ENCODE measurements around the gene POU2F1.

POU2F1 gene

DNA sequence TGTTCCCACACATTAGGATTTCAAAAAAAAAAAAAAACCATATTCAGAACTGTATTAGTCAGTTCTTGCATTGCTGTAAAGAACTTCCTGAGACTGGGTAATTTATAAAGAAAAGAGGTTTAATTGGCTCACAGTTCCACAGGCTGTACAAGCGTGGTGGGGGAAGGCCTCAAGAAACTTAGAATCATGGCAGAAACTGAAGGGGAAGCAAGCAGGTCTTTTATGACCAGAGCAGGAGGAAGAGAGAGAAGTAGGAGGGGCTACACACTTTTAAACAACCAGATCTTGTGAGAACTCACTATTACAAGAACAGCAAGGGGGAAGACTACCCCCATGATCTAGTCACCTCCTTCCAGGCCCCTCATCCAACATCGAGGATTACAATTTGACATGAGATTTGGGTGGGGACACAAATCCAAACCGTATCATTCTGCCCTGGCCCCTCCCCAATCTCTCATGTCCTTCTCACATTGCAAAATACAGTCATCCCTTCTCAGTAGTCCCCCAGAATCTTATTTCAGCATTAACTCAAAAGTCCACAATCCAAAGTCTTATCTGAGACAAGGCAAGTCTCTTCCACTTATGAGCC lies 51.8 kb downstream of the POU2F1 start:
- DNase-seq (ENCODE audit: low read depth) = no peak

DNA sequence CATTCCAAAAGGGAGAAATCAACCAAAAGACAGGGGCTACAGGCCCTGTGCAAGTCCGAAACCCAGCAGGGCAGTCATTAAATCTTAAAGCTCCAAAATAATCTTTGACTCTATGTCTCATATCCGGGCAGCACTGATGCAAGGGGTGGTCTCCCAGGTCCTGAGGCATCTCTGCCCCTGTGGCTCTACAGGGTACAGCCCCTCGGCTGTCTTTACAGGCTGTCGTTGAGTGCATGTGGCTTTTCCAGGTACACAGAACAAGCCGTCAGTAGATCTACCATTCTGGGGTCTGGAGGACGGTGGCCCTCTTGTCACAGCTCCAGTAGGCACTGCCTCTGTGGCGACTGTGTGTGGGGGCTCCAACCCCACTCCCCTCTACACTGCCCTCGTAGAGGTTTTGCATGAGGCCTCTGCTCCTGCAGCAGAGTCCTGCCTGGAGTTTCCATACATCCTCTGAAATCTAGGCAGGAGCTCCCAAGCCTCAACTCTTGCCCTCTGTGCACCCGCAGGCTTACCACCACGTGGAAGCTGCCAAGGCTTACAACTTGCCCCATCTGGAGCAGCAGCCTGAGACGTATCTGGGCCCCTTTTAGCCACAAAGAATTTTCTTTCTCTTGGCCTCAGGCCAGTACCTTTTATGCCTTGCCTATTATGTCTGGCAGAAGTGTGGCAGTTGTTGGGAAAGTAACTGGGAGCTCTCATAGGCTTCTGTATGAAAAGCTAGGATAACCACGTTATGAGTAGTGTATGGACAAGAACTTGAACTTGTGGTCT lies 52.5 kb downstream of the POU2F1 start:
- DNase-seq (ENCODE audit: low read depth) = no peak

DNA sequence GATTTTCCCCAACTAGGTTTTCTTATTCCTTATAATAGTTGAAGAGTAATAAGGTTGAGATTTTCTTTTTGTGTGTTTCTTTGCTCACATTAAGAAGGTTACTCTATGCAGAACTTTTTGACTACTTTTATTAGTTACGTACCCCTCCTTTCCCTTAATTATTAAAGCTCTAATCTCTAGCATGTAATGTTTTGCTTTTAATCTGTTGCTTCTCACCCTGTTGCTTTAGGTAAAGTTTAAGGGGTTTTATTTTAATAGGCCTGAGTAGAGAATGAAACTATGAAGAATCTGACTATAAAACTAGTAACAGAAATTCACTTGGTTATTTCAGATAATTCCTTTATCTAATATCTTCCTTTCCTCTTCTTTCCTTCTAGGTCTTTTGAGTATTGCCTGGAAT lies 53.4 kb downstream of the POU2F1 start:
- DNase-seq (ENCODE audit: low read depth) = no peak

DNA sequence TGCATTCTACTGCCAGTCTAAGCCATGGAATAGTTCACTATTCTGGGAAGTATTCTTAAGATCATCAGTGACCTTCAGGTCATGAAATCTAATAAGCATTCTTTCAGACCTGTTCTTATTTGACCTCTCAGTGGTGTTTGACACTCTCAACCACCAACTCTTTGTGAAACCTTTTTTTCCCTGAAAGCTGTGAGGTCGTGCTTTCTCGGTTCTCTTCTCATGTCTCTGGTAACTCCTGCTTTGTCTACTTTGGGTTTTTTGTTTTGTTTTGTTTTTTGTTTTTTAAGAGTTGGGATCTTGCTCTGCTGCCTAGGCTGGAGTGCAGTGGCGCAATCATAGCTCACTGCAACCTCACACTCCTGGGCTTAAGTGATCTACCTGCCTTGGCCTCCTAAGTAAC lies 56.3 kb downstream of the POU2F1 start:
- DNase-seq (ENCODE audit: low read depth) = no peak

DNA sequence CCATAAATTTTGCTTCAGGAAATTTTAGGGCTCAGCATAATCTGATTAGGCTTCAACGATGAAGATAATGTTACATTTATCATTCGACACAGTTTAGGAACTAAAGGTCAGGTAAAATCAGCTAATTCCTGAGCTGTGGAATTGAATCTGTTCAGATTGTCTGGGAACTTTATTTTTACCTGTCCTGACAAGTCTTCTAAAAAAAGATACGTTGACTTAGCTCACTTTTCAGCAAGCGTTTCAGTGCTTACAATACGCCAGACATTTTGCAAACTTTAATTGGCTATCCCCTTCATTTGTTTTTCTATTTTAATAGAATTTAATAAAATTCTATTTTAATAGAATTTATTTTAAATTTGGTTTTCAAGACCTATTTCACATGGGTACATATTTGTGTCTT lies 57.8 kb downstream of the POU2F1 start:
- no peak for DNase-seq (ENCODE audit: low read depth)

DNA sequence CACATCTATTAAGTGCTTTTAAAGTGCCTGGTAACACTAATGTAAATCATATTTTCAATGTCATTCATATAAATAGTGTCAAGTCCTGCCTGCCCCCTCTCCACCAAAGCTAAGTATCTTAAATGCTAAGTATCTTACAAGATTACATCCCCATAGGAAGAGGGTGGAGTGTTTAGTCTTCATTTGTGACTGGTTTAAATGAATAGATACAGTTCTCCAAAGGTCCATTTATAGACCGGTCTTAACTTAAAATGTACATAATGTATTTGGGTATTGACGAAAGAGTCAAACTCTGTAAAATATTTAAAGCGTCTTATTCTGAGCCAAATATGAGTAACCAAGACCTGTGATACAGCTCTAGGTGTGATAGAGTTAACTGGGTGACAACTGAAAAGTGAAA lies 60.2 kb downstream of the POU2F1 start:
- no peak for DNase-seq (ENCODE audit: low read depth)

DNA sequence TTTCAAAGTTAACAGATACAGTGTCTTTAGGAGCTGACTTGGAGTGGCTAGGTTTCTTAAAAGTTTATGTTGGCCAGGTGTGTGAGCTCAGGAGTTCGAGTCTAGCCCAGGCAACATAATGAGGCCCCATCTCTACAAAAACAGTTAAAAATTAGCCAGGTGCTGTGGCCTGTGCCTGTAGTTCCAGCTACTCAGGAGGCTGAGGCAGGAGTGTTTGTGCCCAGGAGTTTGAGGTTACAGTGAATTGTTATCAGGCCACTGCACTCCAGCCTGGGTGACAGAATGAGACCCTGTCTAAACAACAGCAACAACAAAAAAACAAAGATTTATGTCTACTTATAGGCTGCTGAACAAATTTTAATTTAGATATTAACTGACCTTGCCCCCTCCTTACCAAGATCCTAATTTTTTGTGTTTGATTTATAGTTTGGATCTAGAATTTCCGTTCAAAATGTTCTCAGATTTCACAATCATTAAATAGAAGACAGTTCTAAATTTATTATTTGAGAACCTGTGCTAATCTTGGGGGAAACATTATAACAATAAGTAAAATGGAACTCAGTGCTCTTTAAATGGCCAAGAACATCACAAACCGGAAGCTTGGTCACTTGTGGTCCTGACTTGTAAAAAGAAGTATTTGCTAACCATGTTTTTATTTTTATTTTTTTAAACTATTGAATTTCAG lies 67.8 kb downstream of the POU2F1 start:
- no peak for DNase-seq (ENCODE audit: low read depth)

DNA sequence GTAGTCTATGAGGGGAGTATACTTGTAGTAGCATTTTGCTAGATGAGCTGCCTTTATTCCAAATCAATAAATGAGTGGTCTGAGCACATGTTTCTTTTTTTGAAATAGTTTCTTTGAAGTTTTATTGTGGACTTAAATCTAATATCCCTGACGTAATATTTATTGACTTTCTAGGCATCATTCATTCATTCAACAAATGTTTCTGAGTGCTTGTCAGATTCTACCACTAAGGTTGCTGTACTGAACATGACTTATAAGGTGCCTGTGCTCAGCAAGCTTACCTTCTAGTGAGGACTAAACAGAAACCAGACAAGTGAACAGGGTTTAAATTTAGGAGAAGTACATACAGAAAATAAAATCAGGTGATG lies 68.4 kb downstream of the POU2F1 start:
- DNase-seq (ENCODE audit: low read depth) = no peak

DNA sequence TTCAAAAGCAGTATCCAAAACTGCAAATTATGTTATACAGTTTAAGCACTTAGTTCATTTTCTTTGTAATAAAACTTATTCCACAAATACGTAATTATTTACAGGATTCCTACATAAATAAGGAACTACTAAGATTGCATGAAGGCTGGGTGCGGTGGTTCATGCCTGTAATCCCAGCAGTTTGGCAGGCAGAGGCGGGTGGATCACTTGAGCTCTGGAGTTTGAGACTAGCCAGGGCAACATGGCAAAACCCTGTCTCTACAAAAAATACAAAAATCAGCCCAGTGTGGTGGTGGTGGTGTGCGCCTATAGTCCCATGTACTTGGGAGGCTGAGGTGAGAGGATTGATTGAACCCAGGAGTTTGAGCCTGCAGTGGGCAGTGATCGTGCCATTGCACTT lies 69.3 kb downstream of the POU2F1 start:
- no peak for DNase-seq (ENCODE audit: low read depth)

DNA sequence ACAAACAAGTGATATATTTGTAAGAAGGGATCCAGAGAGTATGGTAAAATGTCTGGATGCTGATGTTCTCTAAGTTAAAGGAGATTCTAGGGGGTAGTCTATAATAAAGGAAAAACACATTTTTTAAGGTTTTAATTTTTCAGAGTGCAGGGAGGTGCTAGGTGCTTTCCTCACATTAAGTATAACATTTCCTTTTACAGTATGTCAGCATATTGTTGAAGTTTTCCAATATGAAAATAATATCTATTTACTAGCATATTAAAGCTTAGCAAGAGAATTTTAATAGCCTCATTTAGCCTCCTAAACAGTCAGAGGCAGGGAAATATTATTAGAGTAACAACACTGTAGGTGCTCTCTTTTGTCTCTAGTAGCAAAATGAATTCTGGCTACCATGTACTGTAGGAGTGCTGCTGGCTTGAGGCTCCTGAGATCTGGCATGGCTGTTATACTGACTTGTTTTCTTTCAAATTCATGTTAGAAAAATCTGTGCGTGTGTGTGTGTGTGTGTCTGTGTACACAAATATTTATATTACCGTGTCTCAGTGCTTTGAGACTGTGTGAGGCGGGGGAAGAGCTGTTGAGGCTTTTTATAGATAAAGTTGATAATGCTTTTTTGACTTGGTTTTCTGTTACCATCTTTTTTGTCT lies 71.0 kb downstream of the POU2F1 start:
- DNase-seq (ENCODE audit: low read depth) = no peak

DNA sequence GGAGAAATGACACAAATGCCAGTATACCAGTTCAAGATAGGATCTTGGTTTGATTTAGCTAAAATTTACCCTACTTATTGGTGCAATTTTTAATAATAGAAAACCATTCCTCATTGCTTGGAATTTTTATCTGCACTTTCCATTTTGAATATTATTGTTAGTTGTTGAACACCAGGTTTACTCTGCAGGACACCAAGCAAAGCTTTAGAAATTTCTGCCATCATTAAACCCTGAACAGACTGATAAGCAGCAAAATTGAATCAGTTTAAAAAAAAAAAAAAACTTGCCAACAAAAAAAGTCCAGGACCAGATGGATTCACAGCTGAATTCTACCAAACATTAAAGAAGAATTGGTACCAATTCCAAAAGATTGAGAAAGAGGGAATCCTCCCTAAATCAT lies 71.5 kb downstream of the POU2F1 start:
- DNase-seq (ENCODE audit: low read depth) = no peak

DNA sequence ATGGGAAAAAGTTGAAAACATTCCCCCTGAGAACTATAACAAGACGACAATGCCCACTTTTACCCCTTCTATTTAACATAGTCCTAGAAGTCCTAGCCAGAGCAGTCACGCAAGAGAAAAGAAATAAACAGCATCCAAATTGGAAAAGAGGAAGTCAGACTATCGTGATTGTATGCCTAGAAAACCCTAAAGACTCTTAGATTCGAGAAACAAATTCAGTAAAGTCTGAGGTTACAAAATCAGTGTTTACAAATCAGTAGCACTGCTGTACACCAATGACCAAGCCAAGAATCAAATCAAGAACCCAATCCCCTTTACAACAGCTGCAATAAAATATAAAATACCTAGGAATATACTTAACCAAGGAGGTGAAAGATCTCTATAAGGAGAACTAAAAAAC lies 72.4 kb downstream of the POU2F1 start:
- no peak for DNase-seq (ENCODE audit: low read depth)

DNA sequence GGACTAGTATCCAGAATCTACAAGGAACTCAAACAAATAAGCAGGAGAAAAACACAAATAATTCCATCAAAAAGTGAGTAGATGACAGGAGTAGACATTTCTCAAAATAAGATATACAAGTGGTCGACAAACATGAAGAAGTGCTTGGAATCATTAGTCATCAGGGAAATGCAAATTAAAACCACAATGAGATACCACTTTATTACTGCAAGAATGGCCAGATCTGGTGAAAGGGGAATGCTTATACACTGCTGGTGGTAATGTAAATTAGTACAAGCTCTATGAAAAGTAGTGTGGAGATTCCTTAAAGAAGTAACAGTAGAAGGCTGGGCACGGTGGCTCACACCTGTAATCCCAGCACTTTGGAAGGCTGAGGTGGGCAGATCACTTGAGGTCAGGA lies 73.8 kb downstream of the POU2F1 start:
- no peak for DNase-seq (ENCODE audit: low read depth)

DNA sequence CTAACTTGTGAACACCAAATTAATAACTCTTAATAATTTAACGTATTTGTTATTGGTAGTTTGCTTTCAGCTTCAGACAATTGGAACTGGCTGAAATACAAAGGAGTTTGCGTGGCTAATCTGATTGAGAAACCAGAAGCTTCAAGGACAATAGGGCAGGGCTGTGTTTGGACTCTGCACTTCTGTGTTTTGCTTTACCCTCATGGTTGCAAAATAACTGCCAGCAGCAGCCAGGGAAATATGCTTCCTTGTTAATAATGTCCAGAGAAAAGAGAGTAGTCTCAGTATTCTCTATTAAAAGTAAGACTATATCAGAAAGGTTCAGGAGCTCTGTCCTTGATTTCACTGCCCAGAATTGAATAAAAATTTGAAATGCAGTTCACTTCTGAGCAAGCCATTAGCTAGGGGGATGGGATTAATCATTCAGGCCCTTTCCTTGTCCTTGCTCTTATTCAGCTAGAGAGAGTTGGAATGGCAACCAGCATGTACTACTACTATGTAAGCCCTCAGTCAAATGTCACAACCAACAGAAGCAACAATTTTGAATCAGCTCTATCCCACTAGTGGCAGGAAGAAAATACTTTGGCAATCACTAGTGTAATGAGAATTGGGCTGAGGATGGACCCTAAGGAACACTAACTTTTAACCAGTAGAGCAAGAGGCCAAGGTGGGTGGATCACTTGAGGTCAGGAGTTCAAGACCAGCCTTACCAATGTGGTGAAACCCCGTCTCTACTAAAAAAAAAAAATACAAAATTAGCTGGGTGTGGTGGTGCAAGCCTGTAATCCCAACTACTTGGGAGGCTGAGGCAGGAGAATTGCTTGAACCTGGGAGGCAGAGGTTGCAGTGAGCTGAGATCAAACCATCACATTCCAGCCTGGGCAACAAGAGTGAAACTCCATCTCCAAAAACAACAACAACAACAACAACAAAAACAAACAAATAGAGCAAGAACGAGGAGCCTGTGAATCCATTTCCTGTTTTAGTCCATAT lies 76.8 kb downstream of the POU2F1 start:
- no peak for DNase-seq (ENCODE audit: low read depth)

DNA sequence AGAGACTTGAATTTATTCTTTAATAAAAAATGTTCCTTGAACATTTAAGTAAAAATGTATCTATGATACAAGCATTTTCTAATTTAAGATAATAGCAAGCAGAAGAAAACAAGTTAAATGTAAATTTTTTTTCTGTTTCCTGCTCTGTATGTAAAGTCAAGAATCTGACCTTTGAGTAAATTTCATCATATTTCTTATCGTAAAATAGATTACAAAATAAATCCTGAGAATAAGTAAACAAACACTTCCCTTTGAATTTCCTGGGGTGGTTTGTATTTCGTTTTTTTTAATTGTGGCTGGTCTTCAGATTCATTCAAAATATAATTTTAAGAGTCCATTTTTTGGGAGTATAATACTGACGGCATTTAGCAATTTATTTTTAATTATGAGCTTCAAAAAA lies 77.6 kb downstream of the POU2F1 start:
- no peak for DNase-seq (ENCODE audit: low read depth)

DNA sequence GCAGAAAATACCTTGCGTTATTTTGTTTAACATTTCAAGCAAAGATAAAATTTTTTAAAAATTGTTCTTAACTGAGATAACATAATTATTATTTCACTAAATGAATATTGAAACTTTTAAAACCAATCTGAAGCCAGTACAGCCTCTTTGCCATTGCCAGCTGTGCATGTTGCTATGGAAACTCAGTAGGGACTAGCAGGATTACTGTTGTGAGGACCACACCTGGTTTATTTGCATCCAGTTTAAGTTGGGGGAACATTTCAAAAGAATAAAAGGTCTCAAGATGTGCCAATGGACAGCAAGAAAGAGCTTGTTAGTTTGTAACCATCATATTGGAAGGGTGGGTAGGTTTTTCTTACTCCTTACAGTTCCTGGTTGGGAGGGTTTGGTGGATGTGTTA lies 80.7 kb downstream of the POU2F1 start:
- no peak for DNase-seq (ENCODE audit: low read depth)

DNA sequence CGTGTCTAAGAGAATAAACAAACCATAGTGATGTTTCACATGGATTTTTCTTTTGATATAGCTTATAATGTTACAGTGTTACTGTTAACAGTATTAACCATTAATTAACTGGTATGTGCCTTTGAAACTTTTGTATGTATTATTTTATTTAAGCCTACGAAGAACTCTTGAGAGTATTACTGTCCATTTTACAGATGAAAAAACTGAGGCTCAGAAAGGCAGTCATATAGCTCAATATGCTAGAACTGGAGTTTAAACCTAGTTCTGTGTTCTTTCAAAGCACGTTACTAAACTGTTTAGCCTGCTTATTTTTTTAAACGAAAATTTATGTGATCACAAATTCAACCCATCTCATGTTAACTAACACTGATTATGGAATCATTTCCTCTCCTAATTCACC lies 83.5 kb downstream of the POU2F1 start:
- DNase-seq (ENCODE audit: low read depth) = no peak

DNA sequence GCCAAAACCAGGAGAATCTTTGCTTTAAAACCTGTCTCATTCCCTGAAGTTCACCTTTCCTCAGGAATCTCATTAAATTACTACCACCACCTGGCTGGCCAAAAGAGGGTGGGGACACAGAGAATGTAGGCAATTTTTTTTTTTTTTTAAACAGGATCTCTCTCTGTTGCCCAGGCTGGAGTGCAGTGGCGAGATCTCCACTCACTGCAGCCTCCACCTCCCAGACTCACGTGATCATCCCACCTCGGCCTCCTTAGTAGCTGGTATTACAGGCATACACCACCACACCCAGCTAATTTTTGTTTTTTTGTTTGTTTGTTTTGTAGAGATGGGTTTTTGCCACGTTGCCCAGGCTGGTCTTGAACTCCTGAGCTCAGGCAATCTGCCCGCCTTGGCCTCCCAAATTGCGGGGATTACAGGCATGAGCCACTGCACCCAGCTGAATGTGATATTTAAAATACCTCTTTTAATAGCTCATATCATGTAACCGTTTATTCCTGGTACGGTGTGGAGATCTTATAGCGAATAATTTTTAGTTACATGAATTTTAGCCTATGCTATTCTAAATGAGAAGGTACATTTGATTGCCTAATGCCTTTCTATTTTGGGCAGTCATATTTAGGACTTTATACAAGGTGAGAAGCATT lies 84.5 kb downstream of the POU2F1 start:
- DNase-seq (ENCODE audit: low read depth) = no peak

DNA sequence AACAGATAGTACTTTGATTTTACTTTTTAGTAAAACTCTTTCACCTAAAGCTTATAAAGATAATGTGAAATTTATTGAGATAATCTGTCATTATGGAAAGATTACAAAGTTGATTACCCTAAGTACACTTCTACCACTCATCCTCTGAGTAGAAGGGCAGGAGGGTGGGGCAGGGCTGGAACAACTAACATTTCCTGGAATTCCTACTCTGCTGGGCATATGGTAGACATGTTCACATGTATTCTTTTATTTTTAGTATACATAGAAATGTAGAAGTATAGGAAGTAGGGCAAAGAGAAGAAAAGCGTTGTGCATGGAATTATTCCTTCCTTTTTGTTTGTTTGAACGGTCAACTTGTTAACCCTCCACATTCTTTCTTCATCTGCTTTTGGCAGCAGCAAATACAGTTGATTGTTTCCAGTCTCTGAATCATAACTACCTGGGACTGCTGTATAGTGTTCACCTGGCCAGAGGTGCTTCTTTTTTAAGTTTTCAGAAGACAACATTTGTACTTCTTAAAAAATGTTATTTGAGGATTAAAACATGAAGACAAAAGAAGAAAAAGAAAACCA lies 85.1 kb downstream of the POU2F1 start:
- no peak for DNase-seq (ENCODE audit: low read depth)

DNA sequence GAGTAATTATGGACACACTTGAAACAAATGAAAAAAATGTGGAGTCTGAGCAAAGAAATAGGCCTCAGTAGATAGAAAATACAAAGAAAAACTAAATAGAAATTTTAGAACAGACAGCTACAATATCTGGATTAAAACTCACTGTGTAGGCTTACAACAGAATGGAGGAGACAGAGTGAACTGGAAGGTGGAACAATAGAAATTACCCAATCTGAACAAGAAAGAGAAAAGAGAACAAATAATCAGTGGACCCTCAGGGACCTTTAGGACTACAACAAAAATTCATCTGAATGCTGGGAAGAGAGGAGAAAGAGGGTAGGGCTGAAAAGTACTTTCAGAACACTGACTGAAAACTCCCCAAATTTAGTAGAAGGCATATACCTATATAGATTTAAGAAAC lies 90.0 kb downstream of the POU2F1 start:
- no peak for DNase-seq (ENCODE audit: low read depth)

DNA sequence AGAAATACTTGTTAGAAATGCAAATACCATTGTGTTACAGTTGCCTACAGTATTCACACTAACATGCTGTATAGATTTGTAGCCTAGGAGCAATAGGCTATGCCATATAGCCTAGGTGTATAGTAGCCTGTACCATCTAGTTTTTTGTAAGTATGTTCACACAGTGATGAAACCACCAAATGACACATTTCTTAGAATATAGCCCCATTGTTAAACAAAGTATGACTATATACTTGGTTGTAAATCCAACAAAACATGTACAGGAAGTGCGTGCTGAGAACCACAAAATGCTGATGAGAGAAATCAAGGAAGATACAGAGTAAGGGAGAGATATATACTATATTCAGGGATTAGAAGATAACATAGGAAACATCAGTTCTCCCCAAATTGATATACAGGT lies 92.2 kb downstream of the POU2F1 start:
- DNase-seq (ENCODE audit: low read depth) = no peak
